GM23338 (cell line): ENCODE data around the gene CDH23. TPM values are rescaled to one million over a fixed set of nuclear protein-coding genes. Genes with fewer than 3 reads are reported as not detected.

Experiments used
- ATAC-seq: fragments of 200-7000 bp; cut with Tn5 transposase; 3 replicates; pipeline ENCODE4 v1.9.1; 2020
- DNase-seq: peaks from one replicate; pipeline ENCODE4 v3.0.0-alpha.2; 2015; ENCODE audit warnings: low spot score
- H2AFZ ChIP-seq: fragments of 200-600 bp; sonication (generic); 2 replicates; pipeline ENCODE4 v1.8.0; 2016; ENCODE audit warnings: antibody characterized with exemption, mild to moderate bottlenecking, moderate library complexity
- H3F3A ChIP-seq: fragments of 200-600 bp; sonication (generic); replicated peaks from 2 replicates; pipeline ENCODE4 v1.8.0; 2017; ENCODE audit warnings: antibody characterized with exemption, mixed run types, low read depth
- H3K27ac ChIP-seq: fragments of 200-600 bp; sonication (generic); 2 replicates; pipeline ENCODE4 v1.6.1; 2016; ENCODE audit warnings: low read depth
- H3K27me3 ChIP-seq: fragments of 200-600 bp; sonication (generic); 2 replicates; pipeline ENCODE4 v1.8.0; 2016; ENCODE audit warnings: mild to moderate bottlenecking, mixed run types, moderate library complexity; ENCODE audit not compliant: insufficient read depth
- H3K36me3 ChIP-seq: fragments of 200-600 bp; sonication (generic); 2 replicates; pipeline ENCODE4 v1.8.0; 2016; ENCODE audit warnings: mild to moderate bottlenecking; ENCODE audit not compliant: insufficient read depth
- H3K4me1 ChIP-seq: fragments of 200-600 bp; sonication (generic); 2 replicates; pipeline ENCODE4 v1.8.0; 2016; ENCODE audit warnings: mild to moderate bottlenecking, moderate library complexity; ENCODE audit not compliant: insufficient read depth
- H3K4me2 ChIP-seq: fragments of 200-600 bp; sonication (generic); 2 replicates; pipeline ENCODE4 v1.7.1; 2017; ENCODE audit warnings: mixed run types
- H3K4me3 ChIP-seq: fragments of 200-600 bp; sonication (generic); 2 replicates; pipeline ENCODE4 v1.6.1; 2016; ENCODE audit warnings: mixed run types
- H3K79me2 ChIP-seq: fragments of 200-600 bp; sonication (generic); replicated peaks from 2 replicates; pipeline ENCODE4 v1.8.0; 2017; ENCODE audit warnings: mild to moderate bottlenecking; ENCODE audit not compliant: insufficient read depth
- H3K9me2 ChIP-seq: fragments of 200-600 bp; sonication (generic); 2 replicates; pipeline ENCODE4 v1.8.0; 2017; ENCODE audit not compliant: insufficient read depth
- H4K20me1 ChIP-seq: fragments of 200-600 bp; sonication (generic); replicated peaks from 2 replicates; pipeline ENCODE4 v1.8.0; 2017; ENCODE audit warnings: mild to moderate bottlenecking; ENCODE audit not compliant: insufficient read depth
- H3K27ac Mint-ChIP-seq: 2 replicates; pipeline ENCODE4 v1.8.0; 2020; ENCODE audit warnings: inconsistent platforms, mild to moderate bottlenecking, moderate library complexity, mixed read lengths
- H3K27me3 Mint-ChIP-seq: 3 replicates; pipeline ENCODE4 v1.8.0; 2022; ENCODE audit warnings: low read depth, mild to moderate bottlenecking, moderate library complexity, mixed read lengths, inconsistent platforms; ENCODE audit not compliant: insufficient read depth, poor library complexity
- H3K36me3 Mint-ChIP-seq: 3 replicates; pipeline ENCODE4 v1.8.0; 2021; ENCODE audit warnings: low read depth, mild to moderate bottlenecking, inconsistent platforms, moderate library complexity, mixed read lengths
- H3K4me1 Mint-ChIP-seq: 3 replicates; pipeline ENCODE4 v1.8.0; 2020; ENCODE audit warnings: mild to moderate bottlenecking, inconsistent platforms, mixed read lengths
- H3K4me3 Mint-ChIP-seq: 3 replicates; pipeline ENCODE4 v1.8.0; 2021; ENCODE audit warnings: moderate library complexity, mild to moderate bottlenecking, inconsistent platforms, mixed read lengths
- H3K9me3 Mint-ChIP-seq: 3 replicates; pipeline ENCODE4 v1.8.0; 2020; ENCODE audit warnings: moderate library complexity, mild to moderate bottlenecking, inconsistent platforms, mixed read lengths
- CREB1 ChIP-seq: fragments of 250-450 bp; sonication (Bioruptor Pico); IDR thresholded peaks from 2 replicates; pipeline ENCODE4 v1.5.0; 2020; ENCODE audit warnings: low read depth, mild to moderate bottlenecking, moderate library complexity
- CTCF ChIP-seq, 2 experiments: fragments of 200-600 bp in 1 of 2; sonication (generic) in 1 of 2; conservative IDR thresholded peaks; 2 replicates each; pipeline versions ENCODE4 v1.5.1 to v1.6.1; 2016 to 2017; ENCODE audit warnings: antibody characterized with exemption in 2 of 2, low read depth in 2 of 2, mild to moderate bottlenecking in 2 of 2, moderate library complexity in 1 of 2
- EZH2 ChIP-seq: fragments of 200-600 bp; sonication (generic); IDR thresholded peaks from one replicate; pipeline ENCODE4 v1.8.0; 2017; ENCODE audit warnings: antibody characterized with exemption, mild to moderate bottlenecking, low read depth; ENCODE audit not compliant: unreplicated experiment
- EZH2phosphoT487 ChIP-seq: fragments of 200-600 bp; sonication (generic); IDR thresholded peaks from one replicate; pipeline ENCODE4 v1.8.1; 2018; ENCODE audit warnings: antibody characterized with exemption; ENCODE audit not compliant: unreplicated experiment
- JUNB ChIP-seq: IDR thresholded peaks from one replicate; pipeline ENCODE4 v1.6.1; 2016; ENCODE audit warnings: antibody characterized with exemption; ENCODE audit not compliant: unreplicated experiment
- NANOG ChIP-seq: IDR thresholded peaks from 2 replicates; pipeline ENCODE4 v1.6.1; 2016; ENCODE audit warnings: antibody characterized with exemption, borderline replicate concordance
- POLR2AphosphoS5 ChIP-seq: IDR thresholded peaks from 2 replicates; pipeline ENCODE4 v1.6.1; 2016; ENCODE audit warnings: antibody characterized with exemption, low read depth
- STAT1 ChIP-seq: IDR thresholded peaks from one replicate; pipeline ENCODE4 v1.6.1; 2016; ENCODE audit warnings: antibody characterized with exemption; ENCODE audit not compliant: unreplicated experiment
- ZNF114 ChIP-seq: fragments of 250-450 bp; sonication (Bioruptor Pico); IDR thresholded peaks from 2 replicates; pipeline ENCODE4 v1.5.0; 2020; ENCODE audit warnings: mild to moderate bottlenecking, moderate library complexity
- ZNF331 ChIP-seq: fragments of 250-450 bp; sonication (Bioruptor Pico); IDR thresholded peaks from 2 replicates; pipeline ENCODE4 v1.5.0; 2020; ENCODE audit warnings: low read depth, mild to moderate bottlenecking, moderate library complexity
- polyA plus RNA-seq: library from polyadenylated mRNA; unstranded; fragments of >200 nt; fragmentation: Nextera tagmentation; extraction: Ambion mirVana; gene quantifications from 2 replicates; pipeline ENCODE4 v1.2.1, GENCODE V29; 2016
- total RNA-seq: library from RNA; depleted of rRNA; stranded (reverse); fragments of >200 nt; shearing (Covaris generic); gene quantifications from 2 replicates; pipeline ENCODE4 v1.2.3, GENCODE V29; 2014
- TF ChIP-seq, protein P1 (sequence below): fragments of 250-450 bp; sonication (Bioruptor Pico); IDR thresholded peaks from 2 replicates; pipeline ENCODE4 v1.5.0; 2020; ENCODE audit warnings: mild to moderate bottlenecking, moderate library complexity
- TF ChIP-seq, protein P2 (sequence below): IDR thresholded peaks from one replicate; pipeline ENCODE4 v1.6.1; 2018; ENCODE audit warnings: antibody characterized with exemption; ENCODE audit not compliant: unreplicated experiment
- TF ChIP-seq, protein P3 (sequence below): IDR thresholded peaks from 2 replicates; pipeline ENCODE4 v1.6.1; 2016; ENCODE audit warnings: antibody characterized with exemption

The CDH23 gene
- total and polyA plus RNA-seq, 2 experiments from 2014 or later, result 0.95 to 4.3 TPM

- Mint-ChIP-seq H3K36me3 (no peaks in the 10 kb centered on the region), H3K4me3 (no peak overlapping the region), H3K4me1 (peaks cover 21% of the 10 kb centered on the region), H3K27me3 (peaks cover 9% of the 10 kb centered on the region), H3K27ac (no peak overlapping the region), H3K9me3 (no peaks in the 10 kb centered on the region; the same call in 2 of the 3 replicates)
- no peaks in the 10 kb centered on the region for H3F3A ChIP-seq
- H2AFZ ChIP-seq, result no peak overlapping the region
- peak; percentile 22; the same call in 2 of the 3 replicates for ATAC-seq
- H3K4me2 ChIP-seq, result no peak overlapping the region
- no peak for DNase-seq
- H3K9me2 ChIP-seq, result no peaks in the 10 kb centered on the region
- no peak overlapping the region for H3K4me3 ChIP-seq
- H3K36me3 ChIP-seq, result no peaks in the 10 kb centered on the region
- TF ChIP-seq, protein P1, sequence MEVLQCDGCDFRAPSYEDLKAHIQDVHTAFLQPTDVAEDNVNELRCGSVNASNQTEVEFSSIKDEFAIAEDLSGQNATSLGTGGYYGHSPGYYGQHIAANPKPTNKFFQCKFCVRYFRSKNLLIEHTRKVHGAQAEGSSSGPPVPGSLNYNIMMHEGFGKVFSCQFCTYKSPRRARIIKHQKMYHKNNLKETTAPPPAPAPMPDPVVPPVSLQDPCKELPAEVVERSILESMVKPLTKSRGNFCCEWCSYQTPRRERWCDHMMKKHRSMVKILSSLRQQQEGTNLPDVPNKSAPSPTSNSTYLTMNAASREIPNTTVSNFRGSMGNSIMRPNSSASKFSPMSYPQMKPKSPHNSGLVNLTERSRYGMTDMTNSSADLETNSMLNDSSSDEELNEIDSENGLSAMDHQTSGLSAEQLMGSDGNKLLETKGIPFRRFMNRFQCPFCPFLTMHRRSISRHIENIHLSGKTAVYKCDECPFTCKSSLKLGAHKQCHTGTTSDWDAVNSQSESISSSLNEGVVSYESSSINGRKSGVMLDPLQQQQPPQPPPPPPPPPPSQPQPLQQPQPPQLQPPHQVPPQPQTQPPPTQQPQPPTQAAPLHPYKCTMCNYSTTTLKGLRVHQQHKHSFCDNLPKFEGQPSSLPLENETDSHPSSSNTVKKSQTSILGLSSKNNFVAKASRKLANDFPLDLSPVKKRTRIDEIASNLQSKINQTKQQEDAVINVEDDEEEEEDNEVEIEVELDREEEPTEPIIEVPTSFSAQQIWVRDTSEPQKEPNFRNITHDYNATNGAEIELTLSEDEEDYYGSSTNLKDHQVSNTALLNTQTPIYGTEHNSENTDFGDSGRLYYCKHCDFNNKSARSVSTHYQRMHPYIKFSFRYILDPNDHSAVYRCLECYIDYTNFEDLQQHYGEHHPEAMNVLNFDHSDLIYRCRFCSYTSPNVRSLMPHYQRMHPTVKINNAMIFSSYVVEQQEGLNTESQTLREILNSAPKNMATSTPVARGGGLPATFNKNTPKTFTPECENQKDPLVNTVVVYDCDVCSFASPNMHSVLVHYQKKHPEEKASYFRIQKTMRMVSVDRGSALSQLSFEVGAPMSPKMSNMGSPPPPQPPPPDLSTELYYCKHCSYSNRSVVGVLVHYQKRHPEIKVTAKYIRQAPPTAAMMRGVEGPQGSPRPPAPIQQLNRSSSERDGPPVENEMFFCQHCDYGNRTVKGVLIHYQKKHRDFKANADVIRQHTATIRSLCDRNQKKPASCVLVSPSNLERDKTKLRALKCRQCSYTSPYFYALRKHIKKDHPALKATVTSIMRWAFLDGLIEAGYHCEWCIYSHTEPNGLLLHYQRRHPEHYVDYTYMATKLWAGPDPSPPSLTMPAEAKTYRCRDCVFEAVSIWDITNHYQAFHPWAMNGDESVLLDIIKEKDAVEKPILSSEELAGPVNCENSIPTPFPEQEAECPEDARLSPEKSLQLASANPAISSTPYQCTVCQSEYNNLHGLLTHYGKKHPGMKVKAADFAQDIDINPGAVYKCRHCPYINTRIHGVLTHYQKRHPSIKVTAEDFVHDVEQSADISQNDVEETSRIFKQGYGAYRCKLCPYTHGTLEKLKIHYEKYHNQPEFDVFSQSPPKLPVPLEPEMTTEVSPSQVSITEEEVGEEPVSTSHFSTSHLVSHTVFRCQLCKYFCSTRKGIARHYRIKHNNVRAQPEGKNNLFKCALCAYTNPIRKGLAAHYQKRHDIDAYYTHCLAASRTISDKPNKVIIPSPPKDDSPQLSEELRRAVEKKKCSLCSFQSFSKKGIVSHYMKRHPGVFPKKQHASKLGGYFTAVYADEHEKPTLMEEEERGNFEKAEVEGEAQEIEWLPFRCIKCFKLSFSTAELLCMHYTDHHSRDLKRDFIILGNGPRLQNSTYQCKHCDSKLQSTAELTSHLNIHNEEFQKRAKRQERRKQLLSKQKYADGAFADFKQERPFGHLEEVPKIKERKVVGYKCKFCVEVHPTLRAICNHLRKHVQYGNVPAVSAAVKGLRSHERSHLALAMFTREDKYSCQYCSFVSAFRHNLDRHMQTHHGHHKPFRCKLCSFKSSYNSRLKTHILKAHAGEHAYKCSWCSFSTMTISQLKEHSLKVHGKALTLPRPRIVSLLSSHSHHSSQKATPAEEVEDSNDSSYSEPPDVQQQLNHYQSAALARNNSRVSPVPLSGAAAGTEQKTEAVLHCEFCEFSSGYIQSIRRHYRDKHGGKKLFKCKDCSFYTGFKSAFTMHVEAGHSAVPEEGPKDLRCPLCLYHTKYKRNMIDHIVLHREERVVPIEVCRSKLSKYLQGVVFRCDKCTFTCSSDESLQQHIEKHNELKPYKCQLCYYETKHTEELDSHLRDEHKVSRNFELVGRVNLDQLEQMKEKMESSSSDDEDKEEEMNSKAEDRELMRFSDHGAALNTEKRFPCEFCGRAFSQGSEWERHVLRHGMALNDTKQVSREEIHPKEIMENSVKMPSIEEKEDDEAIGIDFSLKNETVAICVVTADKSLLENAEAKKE, result no peak
- TF ChIP-seq POLR2AphosphoS5, result no peak
- TF ChIP-seq STAT1, result no peak
- no peak for TF ChIP-seq CREB1
- TF ChIP-seq ZNF114 (CRISPR knock-in tag), result no peak
- TF ChIP-seq, protein P2, sequence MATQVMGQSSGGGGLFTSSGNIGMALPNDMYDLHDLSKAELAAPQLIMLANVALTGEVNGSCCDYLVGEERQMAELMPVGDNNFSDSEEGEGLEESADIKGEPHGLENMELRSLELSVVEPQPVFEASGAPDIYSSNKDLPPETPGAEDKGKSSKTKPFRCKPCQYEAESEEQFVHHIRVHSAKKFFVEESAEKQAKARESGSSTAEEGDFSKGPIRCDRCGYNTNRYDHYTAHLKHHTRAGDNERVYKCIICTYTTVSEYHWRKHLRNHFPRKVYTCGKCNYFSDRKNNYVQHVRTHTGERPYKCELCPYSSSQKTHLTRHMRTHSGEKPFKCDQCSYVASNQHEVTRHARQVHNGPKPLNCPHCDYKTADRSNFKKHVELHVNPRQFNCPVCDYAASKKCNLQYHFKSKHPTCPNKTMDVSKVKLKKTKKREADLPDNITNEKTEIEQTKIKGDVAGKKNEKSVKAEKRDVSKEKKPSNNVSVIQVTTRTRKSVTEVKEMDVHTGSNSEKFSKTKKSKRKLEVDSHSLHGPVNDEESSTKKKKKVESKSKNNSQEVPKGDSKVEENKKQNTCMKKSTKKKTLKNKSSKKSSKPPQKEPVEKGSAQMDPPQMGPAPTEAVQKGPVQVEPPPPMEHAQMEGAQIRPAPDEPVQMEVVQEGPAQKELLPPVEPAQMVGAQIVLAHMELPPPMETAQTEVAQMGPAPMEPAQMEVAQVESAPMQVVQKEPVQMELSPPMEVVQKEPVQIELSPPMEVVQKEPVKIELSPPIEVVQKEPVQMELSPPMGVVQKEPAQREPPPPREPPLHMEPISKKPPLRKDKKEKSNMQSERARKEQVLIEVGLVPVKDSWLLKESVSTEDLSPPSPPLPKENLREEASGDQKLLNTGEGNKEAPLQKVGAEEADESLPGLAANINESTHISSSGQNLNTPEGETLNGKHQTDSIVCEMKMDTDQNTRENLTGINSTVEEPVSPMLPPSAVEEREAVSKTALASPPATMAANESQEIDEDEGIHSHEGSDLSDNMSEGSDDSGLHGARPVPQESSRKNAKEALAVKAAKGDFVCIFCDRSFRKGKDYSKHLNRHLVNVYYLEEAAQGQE, result no peak
- no peak for TF ChIP-seq EZH2phosphoT487
- TF ChIP-seq, protein P3, sequence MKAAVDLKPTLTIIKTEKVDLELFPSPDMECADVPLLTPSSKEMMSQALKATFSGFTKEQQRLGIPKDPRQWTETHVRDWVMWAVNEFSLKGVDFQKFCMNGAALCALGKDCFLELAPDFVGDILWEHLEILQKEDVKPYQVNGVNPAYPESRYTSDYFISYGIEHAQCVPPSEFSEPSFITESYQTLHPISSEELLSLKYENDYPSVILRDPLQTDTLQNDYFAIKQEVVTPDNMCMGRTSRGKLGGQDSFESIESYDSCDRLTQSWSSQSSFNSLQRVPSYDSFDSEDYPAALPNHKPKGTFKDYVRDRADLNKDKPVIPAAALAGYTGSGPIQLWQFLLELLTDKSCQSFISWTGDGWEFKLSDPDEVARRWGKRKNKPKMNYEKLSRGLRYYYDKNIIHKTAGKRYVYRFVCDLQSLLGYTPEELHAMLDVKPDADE, result no peak
- no peak for TF ChIP-seq CTCF (conservative IDR thresholded peaks at IDR 0.05; ENCODE audit: low read depth in 2 of 2)
- no peak for TF ChIP-seq JUNB
- no peak for TF ChIP-seq NANOG
- no peak for TF ChIP-seq EZH2
- TF ChIP-seq ZNF331 (CRISPR knock-in tag), result no peak
- no peaks in the 10 kb centered on the region for H4K20me1 ChIP-seq
- peaks cover 11% of the 10 kb centered on the region for H3K4me1 ChIP-seq
- no peaks in the 10 kb centered on the region for H3K27me3 ChIP-seq
- H3K27ac ChIP-seq, result no peak overlapping the region
- no peaks in the 10 kb centered on the region for H3K79me2 ChIP-seq
Measured at GRCh38 chr10:71568896-71569492, 172.3 kb downstream of the CDH23 start.
